CD4-positive, alpha-beta T cell treated with Interleukin-2 at 100 ng/mL for 4 hours (primary cell): ENCODE results near the gene OR52K2.
"Not testable (repeated sequence)": the region's sequence is repeated elsewhere in the genome, so short reads cannot be mapped to it uniquely, and the experiment has no call there.

Experiments
- DNase-seq: peaks from one replicate; pipeline ENCODE4 v3.0.0-alpha.2; 2020; ENCODE audit warnings: low spot score

Gene OR52K2

DNA sequence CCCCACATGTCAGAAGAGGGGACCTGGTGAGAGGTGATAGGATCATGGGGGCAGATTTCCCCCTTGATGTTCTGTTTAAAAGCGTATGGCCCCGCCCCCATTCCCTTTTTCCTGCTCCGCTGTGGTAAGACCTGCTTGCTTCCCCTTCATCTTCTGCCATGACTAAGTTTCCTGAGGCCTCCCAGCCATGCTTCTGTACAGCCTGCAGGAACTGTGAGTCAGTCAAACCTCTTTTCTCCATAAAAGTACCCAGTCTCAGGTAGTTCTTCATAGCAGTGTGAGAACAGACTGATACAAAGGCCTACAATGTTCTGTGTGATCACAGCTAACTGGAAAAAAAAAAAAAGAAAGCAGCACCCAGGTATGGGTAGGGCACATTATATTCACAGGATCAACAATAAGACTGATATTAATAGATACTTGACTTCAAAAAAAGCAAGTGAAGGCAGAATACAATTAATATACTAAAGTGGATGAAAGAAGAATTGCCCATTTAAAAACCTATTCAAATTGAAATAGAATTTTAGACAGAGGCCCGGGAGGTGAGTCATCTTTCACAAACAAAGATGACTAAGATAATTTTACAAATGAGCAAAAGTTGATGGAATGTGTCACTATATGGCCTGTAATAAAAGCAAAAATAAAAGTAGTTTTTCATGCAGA, 31.6 kb downstream of the OR52K2 start:
- DNase-seq: no peak

DNA sequence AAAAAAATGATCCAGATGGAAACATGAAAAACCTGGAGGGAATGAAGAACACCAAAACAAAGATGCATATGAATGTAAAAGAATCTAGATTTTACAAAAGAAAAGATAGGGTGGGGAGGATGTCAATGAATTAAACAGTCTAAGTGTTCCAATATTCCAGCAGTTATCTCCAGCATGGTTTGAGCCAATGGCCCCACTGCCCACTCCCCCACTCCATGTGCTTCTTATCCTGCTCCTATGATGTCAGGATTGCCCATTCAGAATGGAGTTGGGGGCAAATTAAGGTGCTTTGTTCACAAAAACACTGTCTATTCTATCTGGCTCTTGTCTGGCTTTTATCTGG, 32.1 kb downstream of the OR52K2 start:
- no peak for DNase-seq

DNA sequence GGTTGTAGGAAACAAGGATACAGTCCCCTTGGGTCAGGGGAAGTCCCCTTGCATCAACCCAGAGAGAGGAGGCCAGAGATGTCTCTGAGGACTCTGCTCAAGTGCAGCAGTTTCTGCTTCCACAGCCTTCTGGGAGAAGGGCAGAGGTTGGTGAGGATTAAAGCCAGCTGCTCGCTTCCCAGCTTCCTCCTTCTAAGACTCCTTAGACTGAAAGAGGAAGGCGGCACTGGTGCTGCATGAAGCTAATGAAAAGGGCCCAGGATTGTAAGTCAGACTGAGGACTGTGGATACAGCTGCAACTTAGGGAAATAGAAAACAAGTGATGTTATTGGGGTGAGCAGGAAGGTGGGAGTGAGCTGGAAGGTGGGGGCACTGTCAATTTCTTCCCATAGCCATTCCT, 33.4 kb downstream of the OR52K2 start, which contains the start of gene OR52K1:
OR52K1 (plus strand) TSS at position 202 of the 400 bp plus-strand sequence. CDS start 6,255 bp downstream, outside the sequence.
- DNase-seq: no peak

DNA sequence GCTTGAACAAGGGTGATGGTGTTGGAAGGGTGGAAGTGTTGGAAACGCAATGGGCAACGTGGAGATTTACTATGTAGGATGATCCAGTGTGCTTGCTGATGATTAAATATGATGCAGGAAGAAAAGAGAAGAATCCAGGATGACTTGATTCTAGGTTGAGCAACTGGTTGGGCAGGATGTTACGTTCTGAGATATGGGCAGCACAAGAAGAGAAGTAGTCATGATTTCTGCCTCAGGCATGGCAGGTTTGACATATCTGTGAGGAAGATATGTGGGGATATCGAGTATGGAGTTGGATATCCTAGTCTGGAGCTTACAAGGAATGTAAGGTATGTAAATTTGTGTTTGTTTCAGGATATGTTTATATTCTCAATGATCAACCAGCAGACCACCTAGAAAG, 35.2 kb downstream of the OR52K2 start:
- no peak for DNase-seq

DNA sequence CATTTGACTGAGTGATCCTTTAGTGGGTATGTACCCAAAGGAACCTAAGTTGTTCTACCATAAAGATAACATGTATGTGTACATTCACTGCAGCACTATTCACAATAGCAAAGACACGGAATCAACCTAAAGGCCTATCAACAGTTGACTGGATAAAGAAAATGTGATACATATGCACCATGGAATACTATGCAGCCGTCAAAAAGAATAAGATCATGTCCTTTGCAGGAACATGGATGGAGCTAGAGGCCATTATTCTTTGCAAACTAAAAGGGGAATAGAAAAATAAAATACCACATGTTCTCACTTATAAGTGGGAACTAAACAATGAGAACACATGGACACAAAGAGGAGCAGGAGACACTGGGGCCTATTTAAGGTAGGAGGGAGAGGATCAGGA, 42.3 kb downstream of the OR52K2 start:
- not testable (repeated sequence) for DNase-seq

DNA sequence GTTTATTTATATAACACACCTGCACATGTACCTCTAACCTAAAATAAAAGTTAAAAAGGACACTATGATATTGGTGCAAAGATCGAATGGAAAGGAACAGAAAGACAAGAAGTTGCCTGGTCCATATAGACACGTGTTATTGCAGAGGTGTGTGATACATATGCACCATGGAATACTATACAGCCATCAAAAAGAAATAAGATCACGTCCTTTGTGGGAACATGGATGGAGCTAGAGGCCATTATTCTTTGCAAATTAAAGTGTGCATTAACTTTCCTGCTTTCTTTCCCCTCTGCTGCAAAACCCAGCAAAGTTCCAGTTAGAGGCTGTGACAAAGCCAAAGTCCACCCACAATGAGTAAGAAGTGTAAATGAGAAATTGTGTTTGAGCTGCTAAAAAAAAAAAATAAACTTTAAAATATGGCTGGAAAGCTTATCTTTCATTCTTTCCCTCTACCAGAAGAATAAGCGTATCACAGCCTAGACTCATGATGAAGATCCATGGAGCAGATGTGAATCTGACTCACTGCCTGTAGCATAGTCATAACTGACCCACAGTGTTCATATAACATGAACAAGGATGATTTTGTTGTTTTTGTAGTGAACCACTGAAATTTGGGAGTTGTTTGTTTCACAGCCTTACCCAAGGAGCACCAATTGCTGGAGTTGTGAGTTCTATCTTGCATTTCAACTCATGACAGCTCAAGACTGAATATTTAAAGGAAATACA, 42.9 kb downstream of the OR52K2 start:
- DNase-seq: no peak

DNA sequence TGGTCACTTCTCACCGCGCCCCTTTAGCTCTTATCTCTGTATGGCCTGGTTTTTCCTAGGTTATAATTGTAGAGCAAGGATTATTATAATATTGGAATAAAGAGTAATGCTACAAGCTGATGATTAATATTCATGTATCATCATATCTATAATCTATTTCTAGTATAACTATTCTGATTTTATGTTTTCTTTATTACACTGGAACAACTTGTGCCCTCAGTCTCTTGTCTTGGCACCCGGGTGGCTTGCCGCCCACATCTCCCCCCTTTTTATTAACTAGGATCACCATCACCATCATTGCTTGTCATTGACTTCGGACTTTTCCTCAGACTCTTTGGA, 44.4 kb downstream of the OR52K2 start:
- no peak for DNase-seq

DNA sequence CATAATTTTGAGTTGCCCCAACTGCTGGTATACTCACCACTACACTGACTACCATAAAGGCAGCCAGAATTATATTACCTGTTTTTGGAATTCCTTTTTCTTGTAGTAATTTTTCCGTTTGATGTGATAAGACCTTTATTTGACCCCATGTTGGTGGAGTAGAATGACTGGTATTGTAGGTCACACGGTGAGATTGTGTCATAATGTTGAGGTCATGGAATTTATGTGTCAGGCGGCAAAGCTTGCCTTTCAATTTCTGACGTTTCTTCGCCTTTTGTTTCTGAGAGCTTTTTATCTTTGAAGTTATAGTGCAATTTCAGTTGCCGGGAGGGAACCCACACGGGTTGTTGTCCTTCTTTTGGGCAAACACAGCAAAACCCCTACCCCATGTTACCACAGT, 46.4 kb downstream of the OR52K2 start:
- no peak for DNase-seq

DNA sequence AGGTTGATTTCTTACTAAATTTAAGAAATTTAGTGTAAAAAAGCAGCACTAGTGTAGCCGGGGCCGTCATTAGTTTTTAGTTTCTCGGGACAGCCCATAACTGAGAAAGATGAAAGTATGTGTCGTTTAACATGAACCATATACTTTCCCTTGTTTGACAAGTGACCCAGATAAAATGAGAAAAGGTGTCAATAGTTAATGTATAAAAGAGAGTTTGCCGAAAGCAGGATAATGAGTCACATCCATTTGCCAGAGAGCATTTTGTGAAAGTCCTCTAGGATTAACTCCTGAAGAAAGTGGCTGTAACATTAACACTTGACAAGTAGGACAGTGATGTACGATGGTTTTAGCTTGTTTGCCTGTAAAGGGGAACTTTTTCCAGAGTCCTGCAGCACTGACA, 46.9 kb downstream of the OR52K2 start:
- no peak for DNase-seq

DNA sequence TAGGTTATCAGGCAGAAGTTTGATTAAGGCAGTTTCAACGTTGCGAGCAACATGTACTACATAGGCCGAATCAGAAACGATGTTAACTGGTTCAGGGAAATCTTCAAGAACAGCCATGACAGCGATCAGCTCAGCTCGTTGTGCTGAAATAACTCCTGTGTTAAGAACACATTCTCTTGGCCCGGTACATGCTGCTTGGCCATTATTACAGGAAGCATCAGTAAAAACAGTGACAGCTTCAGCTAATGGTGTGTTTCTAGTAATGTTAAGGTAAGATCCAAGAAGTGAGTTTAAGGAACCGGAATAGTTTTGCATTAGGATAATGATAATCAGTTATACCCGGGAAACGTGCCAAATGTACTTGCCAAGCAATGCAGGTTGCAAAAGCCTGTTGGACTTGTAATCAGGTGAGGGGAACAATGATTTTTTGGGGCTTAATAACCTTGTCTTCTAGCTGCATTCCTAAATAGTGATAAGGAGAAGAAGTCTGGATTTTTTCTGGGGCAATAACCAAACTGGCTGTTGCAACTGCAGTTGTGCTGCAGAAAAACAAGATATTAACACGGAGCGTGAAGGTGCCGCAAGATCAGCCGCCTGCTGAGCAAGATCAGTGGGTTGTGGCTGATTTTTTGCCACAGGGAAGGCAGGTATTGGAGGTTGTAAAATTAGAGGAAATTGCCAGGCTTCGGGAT, 47.6 kb downstream of the OR52K2 start:
- no peak for DNase-seq
